ENCODE measurements around the gene PPM1H. TPM values are rescaled to one million over a fixed set of nuclear protein-coding genes. Genes with fewer than 3 reads are reported as not detected.
"Not testable (repeated sequence)": the region's sequence is repeated elsewhere in the genome, so short reads cannot be mapped to it uniquely, and the experiment has no call there.

The PPM1H gene
- total RNA-seq, 1 experiment from 2014 or later: 0.04 TPM

DNA sequence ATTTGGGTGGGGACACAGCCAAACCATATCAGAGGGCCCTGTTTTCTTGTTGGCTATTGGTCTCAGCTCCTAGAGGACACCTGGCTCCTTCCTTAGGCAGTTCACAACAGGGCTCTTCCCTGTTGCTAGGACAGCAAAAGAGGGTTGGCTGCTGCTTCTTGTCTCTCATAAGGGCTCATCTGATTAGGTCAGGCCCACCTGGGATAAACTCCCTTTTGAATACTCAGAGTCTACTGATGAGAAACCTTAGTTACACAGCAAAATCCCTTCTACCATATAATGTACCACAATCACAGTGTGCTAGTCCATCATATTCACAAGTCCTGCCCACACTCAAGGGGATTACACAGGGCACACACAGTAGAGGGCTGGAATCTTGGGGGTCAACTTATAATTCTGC is 49.7 kb downstream of the PPM1H start:
- TF ChIP-seq CTCF (conservative IDR thresholded peaks at IDR 0.05; ENCODE audit: low read depth, low read length) (no peak), EZH2 (IDR thresholded peaks at IDR 0.05; ENCODE audit: borderline replicate concordance, low read depth, low read length, poor library complexity, severe bottlenecking) (no peak)
- Histone ChIP-seq H3K36me3 (ENCODE audit: insufficient read depth, low read length, poor library complexity, severe bottlenecking) (no peaks in the 10 kb centered on the region), H3K4me3 (ENCODE audit: low read depth, low read length, poor library complexity, severe bottlenecking) (no peak overlapping the region), H3K9me3 (ENCODE audit: low read depth, low read length, poor library complexity, severe bottlenecking) (no peaks in the 10 kb centered on the region), H3K27me3 (replicated peaks; ENCODE audit: insufficient read depth, low read depth, low read length, poor library complexity) (no peaks in the 10 kb centered on the region), H3K4me1 (ENCODE audit: insufficient read depth, low read length, poor library complexity, severe bottlenecking) (no peaks in the 10 kb centered on the region), H3K27ac (ENCODE audit: low read depth, low read length, poor library complexity, severe bottlenecking) (no peak overlapping the region)
- CTCF ChIA-PET: no interaction called here
- intact Hi-C loops (cut with micrococcal nuclease; ENCODE audit: unreplicated experiment): no loop called here
- POLR2A ChIA-PET (ENCODE audit: low non-redundant PET): no interaction called here
- no peak for DNase-seq (ENCODE audit: low spot score)
- no TSS peak for BruUV-seq (replicated peaks)

- CTCF ChIA-PET; BruUV-seq (replicated peaks); intact Hi-C loops (cut with micrococcal nuclease; ENCODE audit: unreplicated experiment); H3K27ac ChIP-seq (ENCODE audit: low read depth, low read length, poor library complexity, severe bottlenecking); H3K27me3 ChIP-seq (replicated peaks; ENCODE audit: insufficient read depth, low read depth, low read length, poor library complexity); H3K4me3 ChIP-seq (ENCODE audit: low read depth, low read length, poor library complexity, severe bottlenecking); H3K36me3 ChIP-seq (ENCODE audit: insufficient read depth, low read length, poor library complexity, severe bottlenecking); H3K9me3 ChIP-seq (ENCODE audit: low read depth, low read length, poor library complexity, severe bottlenecking); POLR2A ChIA-PET (ENCODE audit: low non-redundant PET); H3K4me1 ChIP-seq (ENCODE audit: insufficient read depth, low read length, poor library complexity, severe bottlenecking); DNase-seq (ENCODE audit: low spot score): not testable (repeated sequence)
These were observed 50.1 kb downstream of the PPM1H start for GRCh38 chr12:62884832-62885231.

GRCh38 chr12:62882696-62883095 is 52.3 kb downstream of the PPM1H start:
- no TSS peak for BruUV-seq (replicated peaks)
- Histone ChIP-seq H3K9me3 (ENCODE audit: low read depth, low read length, poor library complexity, severe bottlenecking) (no peaks in the 10 kb centered on the region), H3K36me3 (ENCODE audit: insufficient read depth, low read length, poor library complexity, severe bottlenecking) (no peaks in the 10 kb centered on the region), H3K4me3 (ENCODE audit: low read depth, low read length, poor library complexity, severe bottlenecking) (no peak overlapping the region), H3K27me3 (replicated peaks; ENCODE audit: insufficient read depth, low read depth, low read length, poor library complexity) (no peaks in the 10 kb centered on the region), H3K4me1 (ENCODE audit: insufficient read depth, low read length, poor library complexity, severe bottlenecking) (no peaks in the 10 kb centered on the region), H3K27ac (ENCODE audit: low read depth, low read length, poor library complexity, severe bottlenecking) (no peak overlapping the region)
- no peak for TF ChIP-seq CTCF (conservative IDR thresholded peaks at IDR 0.05; ENCODE audit: low read depth, low read length)
- no peak for TF ChIP-seq EZH2 (IDR thresholded peaks at IDR 0.05; ENCODE audit: borderline replicate concordance, low read depth, low read length, poor library complexity, severe bottlenecking)
- ChIA-PET POLR2A (ENCODE audit: low non-redundant PET) (no interaction called here), CTCF (no interaction called here)
- intact Hi-C loops (cut with micrococcal nuclease; ENCODE audit: unreplicated experiment): no loop called here
- no peak for DNase-seq (ENCODE audit: low spot score)

DNA sequence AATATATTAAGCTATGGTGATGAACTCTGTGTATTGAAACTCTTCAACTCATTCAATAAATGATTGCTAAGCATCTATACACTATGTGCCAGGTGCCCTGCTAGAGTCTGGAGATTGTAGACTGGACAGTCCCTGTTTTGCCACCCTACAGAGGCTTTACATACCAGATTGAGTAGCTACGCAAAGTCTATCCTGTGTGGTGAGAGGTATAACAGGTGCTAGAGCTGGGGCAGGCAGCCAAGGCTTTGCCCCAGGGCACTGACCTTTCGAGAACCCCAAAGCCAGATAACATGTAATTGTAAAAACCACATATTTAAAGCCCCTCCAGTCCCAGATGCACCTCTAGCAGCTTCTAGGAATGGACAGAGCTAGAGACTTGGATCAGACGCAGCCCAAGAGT is 52.8 kb downstream of the PPM1H start:
- ChIA-PET CTCF (no interaction called here), POLR2A (ENCODE audit: low non-redundant PET) (no interaction called here)
- intact Hi-C loops (cut with micrococcal nuclease; ENCODE audit: unreplicated experiment): no loop called here
- H3K9me3 ChIP-seq (ENCODE audit: low read depth, low read length, poor library complexity, severe bottlenecking): no peaks in the 10 kb centered on the region
- no TSS peak for BruUV-seq (replicated peaks)
- H3K4me1 ChIP-seq (ENCODE audit: insufficient read depth, low read length, poor library complexity, severe bottlenecking): no peaks in the 10 kb centered on the region
- no peak overlapping the region for H3K27ac ChIP-seq (ENCODE audit: low read depth, low read length, poor library complexity, severe bottlenecking)
- H3K27me3 ChIP-seq (replicated peaks; ENCODE audit: insufficient read depth, low read depth, low read length, poor library complexity): no peaks in the 10 kb centered on the region
- H3K36me3 ChIP-seq (ENCODE audit: insufficient read depth, low read length, poor library complexity, severe bottlenecking): no peaks in the 10 kb centered on the region
- no peak for DNase-seq (ENCODE audit: low spot score)
- H3K4me3 ChIP-seq (ENCODE audit: low read depth, low read length, poor library complexity, severe bottlenecking): no peak overlapping the region
- TF ChIP-seq CTCF (conservative IDR thresholded peaks at IDR 0.05; ENCODE audit: low read depth, low read length): no peak
- no peak for TF ChIP-seq EZH2 (IDR thresholded peaks at IDR 0.05; ENCODE audit: borderline replicate concordance, low read depth, low read length, poor library complexity, severe bottlenecking)

Data from A673 (cell line).